ENCODE data around the gene USP25.

Gene USP25

GRCh38 chr21:15856813-15857212, 127.0 kb downstream of the USP25 start:
- DNase-seq (ENCODE audit: low read depth in 2 of 2), result no peak

DNA sequence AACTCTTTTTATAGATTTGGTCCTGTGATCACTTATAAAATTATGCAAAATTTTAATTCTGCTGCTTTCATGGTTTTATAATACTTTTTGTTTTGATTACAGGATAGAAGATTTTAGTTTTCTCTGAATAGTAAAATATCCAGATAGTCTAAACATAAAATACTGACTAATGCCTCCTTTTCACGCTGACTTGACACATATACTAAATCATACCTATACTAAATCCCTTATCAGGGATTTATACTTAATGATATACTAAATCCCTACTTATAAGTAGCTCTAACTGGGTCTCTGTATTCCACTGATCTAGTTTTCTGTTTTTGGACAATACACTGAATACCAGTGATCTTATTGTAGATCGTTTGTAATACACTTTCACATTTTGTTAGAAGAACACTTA, 128.0 kb downstream of the USP25 start:
- DNase-seq (ENCODE audit: low read depth in 2 of 2), result no peak

DNA sequence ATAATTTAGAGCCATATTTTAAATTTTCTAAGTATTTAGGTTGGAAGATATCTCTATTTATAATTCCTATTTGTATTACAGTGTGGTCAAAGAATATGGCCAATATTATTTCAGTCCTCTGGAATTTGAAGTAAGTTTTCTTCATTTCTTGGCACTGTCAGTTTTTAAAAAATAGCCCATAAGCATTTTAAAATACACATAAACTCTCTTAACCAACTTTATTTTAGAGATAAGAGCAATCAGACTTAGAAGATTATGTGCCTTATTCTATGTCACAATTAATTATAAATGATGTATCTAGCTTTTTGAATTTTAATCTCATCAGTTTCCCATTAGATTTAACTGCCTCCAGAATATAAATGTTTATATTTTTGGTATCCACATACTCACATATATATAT, 130.8 kb downstream of the USP25 start:
- DNase-seq (ENCODE audit: low read depth in 2 of 2), result no peak

GRCh38 chr21:15868940-15869339, 139.2 kb downstream of the USP25 start:
- no peak for DNase-seq (ENCODE audit: low read depth in 2 of 2)

- DNase-seq (ENCODE audit: low read depth in 2 of 2), result no peak
These were observed 141.0 kb downstream of the USP25 start for GRCh38 chr21:15870819-15871218.

DNA sequence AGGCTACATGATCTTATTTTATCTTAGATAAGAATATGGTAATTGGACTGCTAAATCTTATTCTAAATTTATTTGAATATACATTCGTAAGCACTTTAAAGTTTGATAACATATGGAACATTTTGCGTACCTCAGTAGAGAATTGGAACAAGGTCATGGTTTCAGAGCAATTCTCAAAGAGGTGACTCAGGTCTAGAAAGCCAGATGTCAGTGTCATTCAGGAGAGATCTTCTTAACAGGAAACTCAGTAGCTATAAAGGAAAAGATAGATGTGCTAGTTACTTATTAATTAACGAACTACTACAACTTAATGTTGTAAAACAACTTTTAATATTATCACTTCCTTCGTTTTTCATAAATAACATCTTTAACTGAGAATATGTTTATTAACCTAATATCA, 142.5 kb downstream of the USP25 start:
- DNase-seq (ENCODE audit: low read depth in 2 of 2), result no peak

DNA sequence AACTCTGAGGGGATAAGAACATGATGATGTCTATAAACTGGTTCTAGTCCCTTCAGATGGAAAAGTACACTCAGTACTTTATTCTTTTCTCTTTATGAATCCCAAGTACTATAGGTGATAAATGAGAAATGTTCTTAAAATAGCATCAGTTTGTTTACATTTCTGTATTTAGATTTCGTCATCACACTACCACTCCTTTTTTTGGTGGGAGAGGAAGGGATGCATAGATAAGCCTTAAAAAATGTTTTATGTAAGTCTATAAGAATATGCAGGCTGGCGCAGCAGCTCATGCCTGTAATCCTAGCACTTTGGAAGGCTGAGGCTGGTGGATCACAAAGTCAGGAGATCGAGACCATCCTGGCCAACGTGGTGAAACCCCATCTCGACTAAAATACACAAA, 144.8 kb downstream of the USP25 start:
- DNase-seq (ENCODE audit: low read depth in 2 of 2), result no peak

GRCh38 chr21:15875286-15875685, 145.5 kb downstream of the USP25 start:
- DNase-seq (ENCODE audit: low read depth in 2 of 2), result no peak

DNA sequence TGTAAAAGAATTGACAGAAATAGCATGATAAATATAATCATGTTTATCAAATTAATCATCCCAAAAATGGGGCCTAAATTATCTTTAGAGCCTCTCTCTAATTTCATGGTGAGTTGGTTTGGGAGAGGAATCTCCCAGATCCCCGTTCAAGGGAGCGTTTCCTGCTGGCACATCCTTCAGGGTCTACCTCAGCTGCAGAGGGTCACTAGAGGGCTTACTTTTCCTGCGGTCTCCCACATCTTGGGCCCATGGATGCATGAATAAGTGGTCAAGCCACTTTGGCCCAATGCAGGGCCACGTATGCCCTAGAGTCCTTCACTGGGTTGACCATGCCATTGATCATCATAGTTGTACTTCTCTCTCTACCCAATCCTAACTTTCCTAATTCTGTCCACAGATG, 164.1 kb downstream of the USP25 start:
- no peak for DNase-seq (ENCODE audit: low read depth in 2 of 2)

- DNase-seq (ENCODE audit: low read depth in 2 of 2), result no peak
These were observed 164.8 kb downstream of the USP25 start for GRCh38 chr21:15894596-15894995.

DNA sequence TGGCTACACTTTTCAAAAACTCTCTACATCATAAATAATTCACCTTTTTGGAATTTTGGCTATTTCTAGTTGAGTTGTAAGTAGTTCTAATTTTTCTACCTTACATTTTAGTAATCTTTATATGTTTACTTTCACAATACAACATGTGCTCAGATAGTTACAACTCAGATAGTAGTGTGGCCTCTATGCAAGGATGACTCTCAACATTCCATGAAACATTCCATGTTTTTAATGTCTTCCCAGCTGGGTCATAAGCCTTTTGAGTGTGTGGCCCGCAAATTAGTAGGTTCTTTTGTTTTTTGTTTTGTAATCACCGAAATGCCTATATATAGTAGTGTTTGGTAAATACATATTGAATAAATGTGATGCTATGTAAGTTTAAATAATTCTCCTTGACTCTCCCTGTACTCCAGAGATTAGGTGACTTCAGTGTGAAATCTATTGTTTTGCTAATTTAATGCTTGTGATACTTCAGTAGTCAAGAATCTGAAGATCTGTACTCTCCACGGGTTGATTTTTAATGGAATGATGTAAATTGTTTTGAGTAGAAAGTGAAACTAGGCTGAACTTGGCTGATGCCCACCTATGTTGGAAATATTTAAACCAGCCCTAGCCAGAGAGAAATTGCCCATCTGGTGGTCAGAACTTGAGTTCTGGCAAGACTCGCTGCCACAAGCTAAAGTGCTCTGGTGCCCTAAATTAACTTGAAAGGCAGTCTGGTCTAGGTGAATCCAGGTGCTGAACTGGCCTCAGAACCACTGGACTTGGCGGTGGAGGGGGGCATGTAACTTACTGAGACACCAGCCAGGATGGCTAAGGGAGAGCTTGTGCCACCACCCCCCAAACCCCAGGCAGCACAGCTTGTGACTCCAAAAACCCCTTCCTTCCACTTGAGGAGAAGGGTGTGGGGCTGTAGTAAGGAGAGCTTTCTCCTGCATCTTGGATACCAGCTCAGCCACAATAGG, 165.6 kb downstream of the USP25 start:
- DNase-seq (ENCODE audit: low read depth in 2 of 2), result no peak

- no peak for DNase-seq (ENCODE audit: low read depth in 2 of 2)
These were observed 166.7 kb downstream of the USP25 start for GRCh38 chr21:15896501-15896900.

GRCh38 chr21:15904389-15904788, 174.6 kb downstream of the USP25 start:
- DNase-seq (ENCODE audit: low read depth in 2 of 2), result no peak

DNA sequence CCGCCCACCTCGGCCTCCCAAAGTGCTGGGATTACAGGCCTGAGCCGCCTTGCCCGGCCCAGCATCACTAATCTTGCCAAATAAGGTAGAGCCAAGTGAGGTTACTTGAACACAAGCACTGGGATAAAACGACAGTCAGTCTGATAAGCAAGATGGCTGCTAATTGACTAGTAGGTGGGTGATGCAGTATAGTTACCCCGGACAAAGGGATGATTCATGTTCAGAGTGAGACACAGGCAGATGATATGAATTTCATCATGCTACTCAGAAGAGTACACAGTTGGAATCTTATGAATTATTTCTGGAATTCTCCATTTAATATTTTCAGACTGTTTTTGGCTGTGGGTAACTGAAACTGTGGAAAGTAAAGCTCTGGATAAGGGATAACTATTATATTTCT, 178.4 kb downstream of the USP25 start:
- DNase-seq (ENCODE audit: low read depth in 2 of 2), result no peak

DNA sequence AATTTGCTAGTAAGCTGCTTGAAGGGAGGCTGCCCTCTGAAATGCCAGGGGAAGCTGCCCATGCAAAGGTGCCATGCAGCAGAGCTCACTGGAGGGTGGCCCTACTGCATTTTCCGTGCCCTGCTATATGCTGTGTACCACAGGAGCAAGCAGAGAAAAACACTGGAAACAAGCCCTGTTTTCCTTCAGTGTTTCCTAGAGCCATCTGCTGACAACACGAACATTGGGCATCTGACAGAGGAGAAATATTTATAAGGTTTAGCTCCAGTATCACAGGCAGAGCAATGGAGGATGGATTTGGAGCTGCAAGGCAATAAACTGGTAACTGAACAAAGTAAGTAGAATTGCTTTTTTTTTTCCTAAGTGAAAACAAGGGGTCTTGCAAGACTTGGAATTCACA, 198.4 kb downstream of the USP25 start:
- no peak for DNase-seq (ENCODE audit: low read depth in 2 of 2)

DNA sequence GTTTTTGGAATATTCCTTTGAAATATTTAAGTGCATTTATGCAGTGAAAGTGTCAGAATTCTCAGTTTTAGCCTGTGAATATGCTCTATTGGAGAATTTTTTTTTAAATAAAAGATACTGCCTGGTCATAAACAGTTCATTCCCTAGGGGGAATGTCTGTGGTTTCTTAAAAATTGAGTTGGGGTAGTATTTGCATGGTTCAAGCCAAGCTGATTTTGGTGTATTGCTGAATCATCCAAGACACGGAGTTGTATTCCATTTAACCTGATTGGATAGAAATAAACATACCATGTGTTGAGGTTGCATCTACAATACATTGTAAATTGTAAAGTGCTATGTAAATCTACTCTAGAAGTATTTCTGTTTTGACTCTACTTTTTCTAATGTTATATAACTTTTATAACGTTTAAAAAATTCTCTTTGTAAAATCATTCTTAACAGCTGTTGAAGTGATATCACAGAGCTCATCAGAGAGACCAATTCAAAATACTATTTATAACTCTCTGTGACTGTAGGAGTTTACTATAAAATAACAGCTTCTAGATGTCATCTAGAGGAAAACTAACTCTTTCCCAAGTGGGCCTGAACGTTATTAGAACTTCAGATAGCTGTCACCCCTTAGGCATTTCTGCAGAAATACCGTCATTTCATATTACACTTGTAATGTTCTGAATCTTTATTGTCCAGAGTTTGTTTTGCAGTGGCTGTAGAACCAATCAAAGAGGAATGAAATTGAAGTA, 199.1 kb downstream of the USP25 start:
- no peak for DNase-seq (ENCODE audit: low read depth in 2 of 2)

- no peak for DNase-seq (ENCODE audit: low read depth in 2 of 2)
These were observed 199.8 kb downstream of the USP25 start for GRCh38 chr21:15929536-15929935.

Data from stimulated activated CD4-positive, alpha-beta T cell treated with anti-CD3 and anti-CD28 coated beads, Interleukin-1b, Interleukin-23, amount 100 ng/mL, for 1 hour (primary cell).